ENCODE data around the gene CHAF1A.

DNA sequence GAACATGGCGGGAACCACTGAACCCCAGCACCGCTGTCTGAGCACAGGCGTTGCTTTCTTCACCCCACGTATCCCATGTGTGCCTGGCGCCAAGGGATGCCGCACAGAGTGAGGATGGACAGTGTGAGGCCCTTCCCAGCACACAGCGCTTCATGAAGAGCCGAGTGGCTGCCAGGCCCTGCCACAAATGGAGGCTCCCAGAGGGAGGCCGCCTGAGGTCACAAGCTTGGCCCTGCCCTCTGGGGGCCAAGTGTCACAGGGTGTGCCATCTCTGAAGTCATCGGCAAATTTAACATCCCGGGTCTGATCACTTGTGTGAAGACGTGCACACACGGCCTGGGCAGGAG is 34.7 kb upstream of the CHAF1A start:
- TF ChIP-seq, protein P1, sequence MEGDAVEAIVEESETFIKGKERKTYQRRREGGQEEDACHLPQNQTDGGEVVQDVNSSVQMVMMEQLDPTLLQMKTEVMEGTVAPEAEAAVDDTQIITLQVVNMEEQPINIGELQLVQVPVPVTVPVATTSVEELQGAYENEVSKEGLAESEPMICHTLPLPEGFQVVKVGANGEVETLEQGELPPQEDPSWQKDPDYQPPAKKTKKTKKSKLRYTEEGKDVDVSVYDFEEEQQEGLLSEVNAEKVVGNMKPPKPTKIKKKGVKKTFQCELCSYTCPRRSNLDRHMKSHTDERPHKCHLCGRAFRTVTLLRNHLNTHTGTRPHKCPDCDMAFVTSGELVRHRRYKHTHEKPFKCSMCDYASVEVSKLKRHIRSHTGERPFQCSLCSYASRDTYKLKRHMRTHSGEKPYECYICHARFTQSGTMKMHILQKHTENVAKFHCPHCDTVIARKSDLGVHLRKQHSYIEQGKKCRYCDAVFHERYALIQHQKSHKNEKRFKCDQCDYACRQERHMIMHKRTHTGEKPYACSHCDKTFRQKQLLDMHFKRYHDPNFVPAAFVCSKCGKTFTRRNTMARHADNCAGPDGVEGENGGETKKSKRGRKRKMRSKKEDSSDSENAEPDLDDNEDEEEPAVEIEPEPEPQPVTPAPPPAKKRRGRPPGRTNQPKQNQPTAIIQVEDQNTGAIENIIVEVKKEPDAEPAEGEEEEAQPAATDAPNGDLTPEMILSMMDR (IDR thresholded peaks at IDR 0.05; ENCODE audit: low read depth, low read length, poor library complexity, severe bottlenecking), result no peak
- no peak for TF ChIP-seq EZH2phosphoT487 (IDR thresholded peaks at IDR 0.05; ENCODE audit: borderline replicate concordance, low read length)
